Measurements from ENCODE around the gene GLIS2.
"Not testable (repeated sequence)": the region's sequence is repeated elsewhere in the genome, so short reads cannot be mapped to it uniquely, and the experiment has no call there.

GLIS2 gene

DNA sequence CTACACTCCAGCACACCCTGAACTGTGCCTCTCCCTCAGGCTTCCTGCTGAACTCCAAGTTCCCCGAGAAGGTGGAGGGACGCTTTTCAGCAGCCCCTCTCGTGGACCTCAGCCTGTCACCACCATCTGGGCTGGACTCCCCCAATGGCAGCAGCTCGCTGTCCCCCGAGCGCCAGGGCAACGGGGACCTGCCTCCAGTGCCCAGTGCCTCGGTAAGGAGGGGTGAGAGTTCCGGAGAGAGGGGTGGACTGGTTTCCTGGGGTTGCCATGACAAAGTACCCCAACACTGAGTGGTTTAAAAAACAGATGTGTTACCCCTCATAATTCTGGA lies 17.4 kb downstream of the GLIS2 start:
- Histone ChIP-seq H3K27me3 (ENCODE audit: insufficient read depth, poor library complexity, severe bottlenecking) (peaks cover 3% of the 10 kb centered on the region), H3K4me3 (replicated peaks; ENCODE audit: insufficient read depth, low read length) (no peak overlapping the region), H3K27ac (replicated peaks) (no peak overlapping the region)
- TF ChIP-seq GABPA (IDR thresholded peaks at IDR 0.05; ENCODE audit: low read depth), result no peak
- TF ChIP-seq, protein P1, sequence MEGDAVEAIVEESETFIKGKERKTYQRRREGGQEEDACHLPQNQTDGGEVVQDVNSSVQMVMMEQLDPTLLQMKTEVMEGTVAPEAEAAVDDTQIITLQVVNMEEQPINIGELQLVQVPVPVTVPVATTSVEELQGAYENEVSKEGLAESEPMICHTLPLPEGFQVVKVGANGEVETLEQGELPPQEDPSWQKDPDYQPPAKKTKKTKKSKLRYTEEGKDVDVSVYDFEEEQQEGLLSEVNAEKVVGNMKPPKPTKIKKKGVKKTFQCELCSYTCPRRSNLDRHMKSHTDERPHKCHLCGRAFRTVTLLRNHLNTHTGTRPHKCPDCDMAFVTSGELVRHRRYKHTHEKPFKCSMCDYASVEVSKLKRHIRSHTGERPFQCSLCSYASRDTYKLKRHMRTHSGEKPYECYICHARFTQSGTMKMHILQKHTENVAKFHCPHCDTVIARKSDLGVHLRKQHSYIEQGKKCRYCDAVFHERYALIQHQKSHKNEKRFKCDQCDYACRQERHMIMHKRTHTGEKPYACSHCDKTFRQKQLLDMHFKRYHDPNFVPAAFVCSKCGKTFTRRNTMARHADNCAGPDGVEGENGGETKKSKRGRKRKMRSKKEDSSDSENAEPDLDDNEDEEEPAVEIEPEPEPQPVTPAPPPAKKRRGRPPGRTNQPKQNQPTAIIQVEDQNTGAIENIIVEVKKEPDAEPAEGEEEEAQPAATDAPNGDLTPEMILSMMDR (IDR thresholded peaks at IDR 0.05; ENCODE audit: insufficient read depth, low read length), result no peak
- no peak for TF ChIP-seq SPI1 (IDR thresholded peaks at IDR 0.05; ENCODE audit: borderline replicate concordance, low read depth)
- TF ChIP-seq POLR2AphosphoS5 (IDR thresholded peaks at IDR 0.05; ENCODE audit: low read depth), result no peak
- TF ChIP-seq, protein P2, sequence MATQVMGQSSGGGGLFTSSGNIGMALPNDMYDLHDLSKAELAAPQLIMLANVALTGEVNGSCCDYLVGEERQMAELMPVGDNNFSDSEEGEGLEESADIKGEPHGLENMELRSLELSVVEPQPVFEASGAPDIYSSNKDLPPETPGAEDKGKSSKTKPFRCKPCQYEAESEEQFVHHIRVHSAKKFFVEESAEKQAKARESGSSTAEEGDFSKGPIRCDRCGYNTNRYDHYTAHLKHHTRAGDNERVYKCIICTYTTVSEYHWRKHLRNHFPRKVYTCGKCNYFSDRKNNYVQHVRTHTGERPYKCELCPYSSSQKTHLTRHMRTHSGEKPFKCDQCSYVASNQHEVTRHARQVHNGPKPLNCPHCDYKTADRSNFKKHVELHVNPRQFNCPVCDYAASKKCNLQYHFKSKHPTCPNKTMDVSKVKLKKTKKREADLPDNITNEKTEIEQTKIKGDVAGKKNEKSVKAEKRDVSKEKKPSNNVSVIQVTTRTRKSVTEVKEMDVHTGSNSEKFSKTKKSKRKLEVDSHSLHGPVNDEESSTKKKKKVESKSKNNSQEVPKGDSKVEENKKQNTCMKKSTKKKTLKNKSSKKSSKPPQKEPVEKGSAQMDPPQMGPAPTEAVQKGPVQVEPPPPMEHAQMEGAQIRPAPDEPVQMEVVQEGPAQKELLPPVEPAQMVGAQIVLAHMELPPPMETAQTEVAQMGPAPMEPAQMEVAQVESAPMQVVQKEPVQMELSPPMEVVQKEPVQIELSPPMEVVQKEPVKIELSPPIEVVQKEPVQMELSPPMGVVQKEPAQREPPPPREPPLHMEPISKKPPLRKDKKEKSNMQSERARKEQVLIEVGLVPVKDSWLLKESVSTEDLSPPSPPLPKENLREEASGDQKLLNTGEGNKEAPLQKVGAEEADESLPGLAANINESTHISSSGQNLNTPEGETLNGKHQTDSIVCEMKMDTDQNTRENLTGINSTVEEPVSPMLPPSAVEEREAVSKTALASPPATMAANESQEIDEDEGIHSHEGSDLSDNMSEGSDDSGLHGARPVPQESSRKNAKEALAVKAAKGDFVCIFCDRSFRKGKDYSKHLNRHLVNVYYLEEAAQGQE (IDR thresholded peaks at IDR 0.05; ENCODE audit: insufficient replicate concordance, low read depth), result no peak
- DNase-seq (ENCODE audit: low read depth in 1 of 2, low spot score in 1 of 2), result no peak

DNA sequence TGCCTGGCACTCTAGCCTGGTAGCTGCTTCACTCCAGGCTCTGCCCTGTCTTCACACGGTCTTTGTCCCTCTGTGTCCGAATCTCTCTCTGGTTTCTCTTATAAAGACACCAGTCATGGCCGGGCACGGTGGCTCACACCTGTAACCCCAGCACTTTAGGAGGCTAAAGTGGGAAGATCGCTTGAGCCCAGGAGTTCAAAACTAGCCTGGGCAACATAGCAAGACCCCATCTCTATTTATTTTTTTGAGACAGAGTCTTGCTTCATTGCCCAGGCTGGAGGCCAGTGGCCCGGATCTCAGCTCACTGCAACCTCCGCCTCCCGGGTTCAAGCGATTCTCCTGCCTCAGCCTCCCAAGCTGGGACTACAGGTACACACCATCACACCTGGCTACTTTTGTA lies 17.8 kb downstream of the GLIS2 start:
- not testable (repeated sequence) for H3K27ac ChIP-seq (replicated peaks); DNase-seq (ENCODE audit: low read depth in 1 of 2, low spot score in 1 of 2); H3K27me3 ChIP-seq (ENCODE audit: insufficient read depth, poor library complexity, severe bottlenecking); H3K4me3 ChIP-seq (replicated peaks; ENCODE audit: insufficient read depth, low read length)

DNA sequence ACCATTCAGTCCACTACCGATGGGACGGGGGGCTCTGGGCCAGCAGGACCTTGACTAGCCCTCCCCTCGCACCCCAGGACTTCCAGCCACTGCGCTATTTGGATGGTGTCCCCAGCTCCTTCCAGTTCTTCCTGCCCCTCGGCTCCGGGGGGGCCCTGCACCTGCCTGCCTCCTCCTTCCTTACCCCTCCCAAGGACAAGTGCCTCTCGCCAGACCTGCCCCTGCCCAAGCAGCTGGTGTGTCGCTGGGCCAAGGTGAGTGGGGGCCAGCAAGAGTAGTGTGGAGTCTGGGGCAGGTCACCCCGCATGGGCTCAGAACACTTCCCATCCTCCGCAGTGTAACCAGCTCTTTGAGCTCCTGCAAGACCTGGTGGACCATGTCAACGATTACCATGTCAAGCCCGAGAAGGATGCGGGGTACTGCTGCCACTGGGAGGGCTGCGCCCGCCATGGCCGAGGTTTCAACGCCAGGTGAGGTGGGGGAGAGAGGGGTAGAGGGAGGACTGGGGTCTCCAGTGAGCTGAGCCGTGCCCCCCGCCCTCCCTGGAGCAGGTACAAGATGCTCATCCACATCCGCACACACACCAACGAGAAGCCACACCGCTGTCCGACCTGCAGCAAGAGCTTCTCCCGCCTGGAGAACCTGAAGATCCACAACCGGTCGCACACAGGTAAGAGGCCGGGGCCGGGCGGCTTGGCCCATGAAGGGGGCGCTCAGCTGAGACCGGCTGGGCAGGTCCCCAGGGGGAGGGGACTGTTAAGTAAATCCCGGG lies 19.0 kb downstream of the GLIS2 start:
- H3K27me3 ChIP-seq (ENCODE audit: insufficient read depth, poor library complexity, severe bottlenecking), result peaks cover 3% of the 10 kb centered on the region
- TF ChIP-seq POLR2AphosphoS5 (IDR thresholded peaks at IDR 0.05; ENCODE audit: low read depth), result no peak
- TF ChIP-seq SPI1 (IDR thresholded peaks at IDR 0.05; ENCODE audit: borderline replicate concordance, low read depth), result no peak
- TF ChIP-seq, protein P1 (IDR thresholded peaks at IDR 0.05; ENCODE audit: insufficient read depth, low read length), result no peak
- no peak for TF ChIP-seq GABPA (IDR thresholded peaks at IDR 0.05; ENCODE audit: low read depth)
- TF ChIP-seq, protein P2 (IDR thresholded peaks at IDR 0.05; ENCODE audit: insufficient replicate concordance, low read depth), result no peak
- no peak overlapping the region for H3K27ac ChIP-seq (replicated peaks)
- H3K4me3 ChIP-seq (replicated peaks; ENCODE audit: insufficient read depth, low read length), result no peak overlapping the region
- DNase-seq (ENCODE audit: low read depth in 1 of 2, low spot score in 1 of 2), result no peak

DNA sequence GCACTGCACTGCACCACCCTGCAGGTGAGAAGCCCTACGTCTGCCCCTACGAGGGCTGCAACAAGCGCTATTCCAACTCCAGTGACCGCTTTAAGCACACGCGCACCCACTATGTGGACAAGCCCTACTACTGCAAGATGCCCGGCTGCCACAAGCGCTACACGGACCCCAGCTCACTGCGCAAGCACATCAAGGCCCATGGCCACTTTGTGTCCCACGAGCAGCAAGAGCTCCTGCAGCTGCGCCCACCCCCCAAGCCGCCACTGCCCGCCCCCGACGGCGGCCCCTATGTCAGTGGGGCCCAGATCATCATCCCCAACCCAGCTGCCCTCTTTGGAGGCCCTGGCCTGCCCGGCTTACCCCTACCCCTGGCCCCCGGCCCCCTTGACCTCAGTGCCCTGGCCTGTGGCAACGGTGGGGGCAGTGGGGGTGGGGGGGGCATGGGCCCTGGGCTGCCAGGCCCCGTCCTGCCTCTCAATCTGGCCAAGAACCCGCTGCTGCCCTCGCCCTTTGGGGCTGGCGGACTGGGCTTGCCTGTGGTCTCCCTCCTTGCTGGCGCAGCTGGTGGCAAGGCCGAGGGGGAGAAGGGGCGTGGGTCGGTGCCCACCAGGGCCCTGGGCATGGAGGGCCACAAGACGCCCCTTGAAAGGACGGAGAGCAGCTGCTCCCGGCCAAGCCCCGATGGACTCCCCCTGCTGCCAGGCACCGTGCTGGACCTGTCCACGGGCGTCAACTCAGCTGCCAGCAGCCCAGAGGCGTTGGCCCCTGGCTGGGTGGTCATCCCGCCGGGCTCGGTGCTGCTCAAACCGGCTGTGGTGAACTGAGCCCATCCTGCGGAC lies 21.1 kb downstream of the GLIS2 start:
- Histone ChIP-seq H3K27ac (replicated peaks) (no peak overlapping the region), H3K27me3 (ENCODE audit: insufficient read depth, poor library complexity, severe bottlenecking) (peaks cover 3% of the 10 kb centered on the region), H3K4me3 (replicated peaks; ENCODE audit: insufficient read depth, low read length) (no peak overlapping the region)
- TF ChIP-seq, protein P2 (IDR thresholded peaks at IDR 0.05; ENCODE audit: insufficient replicate concordance, low read depth), result no peak
- no peak for TF ChIP-seq POLR2AphosphoS5 (IDR thresholded peaks at IDR 0.05; ENCODE audit: low read depth)
- TF ChIP-seq SPI1 (IDR thresholded peaks at IDR 0.05; ENCODE audit: borderline replicate concordance, low read depth), result no peak
- TF ChIP-seq GABPA (IDR thresholded peaks at IDR 0.05; ENCODE audit: low read depth), result no peak
- TF ChIP-seq, protein P1 (IDR thresholded peaks at IDR 0.05; ENCODE audit: insufficient read depth, low read length), result no peak
- no peak for DNase-seq (ENCODE audit: low read depth in 1 of 2, low spot score in 1 of 2)

Data from HL-60 (cell line).